Measurements from ENCODE around the gene GRM2.

- TF ChIP-seq SP1 (IDR thresholded peaks at IDR 0.05) (no peak), FOXM1 (IDR thresholded peaks at IDR 0.05; ENCODE audit: borderline replicate concordance) (no peak), NFRKB (IDR thresholded peaks at IDR 0.05) (no peak), TARDBP (IDR thresholded peaks at IDR 0.05) (no peak), SUZ12 (IDR thresholded peaks at IDR 0.05) (no peak), ARNT (IDR thresholded peaks at IDR 0.05) (no peak), FOXK2 (IDR thresholded peaks at IDR 0.05) (no peak)
Measured at GRCh38 chr3:51691949-51692348, 14.9 kb upstream of the GRM2 start.
